ENCODE data around the gene METRN. TPM values are rescaled to one million over a fixed set of nuclear protein-coding genes. Genes with fewer than 3 reads are reported as not detected.

The METRN gene
- total and polyA plus RNA-seq, 2 of the 4 experiments (the other 2 are of a cell fraction): 6.1 to 48.2 TPM

DNA sequence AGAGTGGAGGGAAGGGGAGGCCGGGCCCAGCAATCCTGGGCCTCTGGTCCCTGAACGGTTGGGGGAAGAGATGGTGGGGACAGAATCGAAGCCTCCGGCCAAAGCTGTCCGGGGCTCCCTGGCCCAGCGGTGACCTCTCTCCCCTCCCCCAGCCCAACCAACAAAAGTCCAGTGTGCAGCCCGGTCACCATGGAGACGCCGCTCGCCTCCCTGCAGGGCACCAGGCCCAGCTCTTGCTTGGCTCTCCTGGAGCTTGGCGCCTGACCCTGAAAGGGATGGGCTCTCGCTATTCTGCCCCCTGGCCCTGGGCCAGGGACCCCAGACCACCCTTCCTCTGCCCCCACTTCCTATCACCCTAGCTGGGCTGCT lies 1.3 kb downstream of the METRN start:
- Histone ChIP-seq H3K79me1 (ENCODE audit: low read depth in 1 of 2, low read length in 2 of 2) (peaks cover 13 to 23% of the 10 kb centered on the region in 2 experiments), H2BK20ac (ENCODE audit: low read depth, low read length) (no peak overlapping the region), H3K4me2 (ENCODE audit: low read depth, low read length) (peak overlapping the region; percentile 90), H3K9me1 (ENCODE audit: insufficient read depth, low read length) (no peaks in the 10 kb centered on the region), H3K23ac (ENCODE audit: low read depth, low read length) (peak overlapping the region; percentile 31; the same call in 1 of the 2 replicates), H3K9ac (ENCODE audit: low read depth, low read length) (peak overlapping the region; percentile 51; the same call in 1 of the 2 replicates), H4K8ac (ENCODE audit: low read depth in 2 of 2, low read length in 2 of 2) (peak overlapping the region in 1 of 2 experiments; percentile 68; a peak in 1 of 4 replicates), H4K20me1 (ENCODE audit: insufficient read depth, low read length) (peaks cover 7% of the 10 kb centered on the region), H3K27ac (ENCODE audit: insufficient read depth, low read length) (no peak overlapping the region), H2BK15ac (ENCODE audit: low read depth, low read length) (no peak overlapping the region), H2AK9ac (replicated peaks; ENCODE audit: low read depth, low read length, poor library complexity) (peak overlapping the region; percentile 94), H4K5ac (ENCODE audit: low read depth, low read length) (no peak overlapping the region), H4K91ac (ENCODE audit: insufficient read depth, low read depth, low read length) (no peak overlapping the region), H2BK5ac (ENCODE audit: low read depth, low read length, poor library complexity, severe bottlenecking) (no peak overlapping the region), H3K18ac (ENCODE audit: low read depth, low read length) (no peak overlapping the region), H3K14ac (replicated peaks; ENCODE audit: low read depth, low read length) (no peak overlapping the region), H3K4ac (ENCODE audit: low read depth, low read length) (0 out of 2 replicates have a peak overlapping the region, but pooled peaks have one; percentile 52), H2BK120ac (ENCODE audit: low read depth, low read length) (no peak overlapping the region), H3K36me3 (ENCODE audit: control insufficient read depth, insufficient read depth, low read length) (no peaks in the 10 kb centered on the region), H3K27me3 (ENCODE audit: control insufficient read depth, insufficient read depth, low read length) (no peaks in the 10 kb centered on the region), H3K9me3 (ENCODE audit: control insufficient read depth, insufficient read depth, low read length) (no peaks in the 10 kb centered on the region), H3K56ac (ENCODE audit: extremely low read depth, insufficient read depth, low read length) (no peak overlapping the region), H2AFZ (replicated peaks; ENCODE audit: low read length, poor library complexity) (peak overlapping the region; percentile 77), H3K4me1 (ENCODE audit: control insufficient read depth, insufficient read depth, low read length) (peaks cover 15% of the 10 kb centered on the region), H2AK5ac (ENCODE audit: low read depth, low read length) (no peak overlapping the region), H3K4me3 (ENCODE audit: insufficient read depth, low read depth, low read length) (peak overlapping the region; percentile 70; the same call in 1 of the 2 replicates)
- CTCF ChIA-PET: no interaction called here
- DNase-seq (no peak), ATAC-seq (ENCODE audit: low read depth) (no peak)
- dilution Hi-C loops (cut with HindIII; ENCODE audit: low sequenced_read_pairs, unreplicated experiment) (no loop called here), intact Hi-C loops (cut with micrococcal nuclease) (no loop called here), in situ Hi-C loops (cut with MboI; ENCODE audit: low sequenced_read_pairs) (loop anchor here (25.0 kb wide), 1 partner anchor 346 kb away; the partner anchor contains the start of gene SSTR5)
- TF ChIP-seq CEBPB (IDR thresholded peaks at IDR 0.05; ENCODE audit: low read depth, low read length): no peak
- BruUV-seq (replicated peaks): no TSS peak
- POLR2A ChIA-PET (ENCODE audit: unreplicated experiment): no interaction called here
- WGBS, 2 experiments (ENCODE audit: extremely low coverage in 2 of 2, insufficient read length in 1 of 2): 31% methylated on average over 4 of the region's 12 CpGs; no CpG with 5 or more reads in 1 of the 2 experiments
